AG10803 (cell line): ENCODE measurements around the gene PYDC2.

Experiments
- DNase-seq: peaks from one replicate; pipeline ENCODE4 v3.0.0; 2010; ENCODE audit warnings: low read depth
- H3K4me3 ChIP-seq: 2 replicates; pipeline ENCODE4 v1.5.1; 2011; ENCODE audit warnings: mild to moderate bottlenecking, low read length, control low read depth
- TF ChIP-seq, protein P1 (sequence below): conservative IDR thresholded peaks from 2 replicates; pipeline ENCODE4 v1.5.1; 2011; ENCODE audit warnings: mild to moderate bottlenecking, low read length, control low read depth, inconsistent platforms

Gene PYDC2

DNA sequence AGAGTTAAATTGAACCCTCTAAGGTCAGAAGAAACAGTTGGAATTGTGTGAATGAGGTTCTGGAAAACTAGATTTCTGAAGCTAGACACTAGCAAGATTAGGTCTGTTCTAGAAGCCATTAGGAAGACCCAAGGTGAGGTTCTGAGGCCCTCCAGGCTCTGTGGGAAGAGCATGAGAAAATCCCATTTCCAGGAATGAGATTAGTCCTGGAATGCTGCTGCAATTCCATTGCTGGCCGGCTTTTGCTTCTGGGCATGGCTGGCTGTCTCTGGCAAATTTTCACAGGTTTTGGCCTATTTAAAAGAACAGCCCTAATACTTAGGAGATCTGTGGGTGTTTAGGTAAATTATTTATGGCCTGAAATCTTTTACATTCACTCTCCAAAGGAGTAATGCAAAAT is 26.9 kb upstream of the PYDC2 start:
- TF ChIP-seq, protein P1, sequence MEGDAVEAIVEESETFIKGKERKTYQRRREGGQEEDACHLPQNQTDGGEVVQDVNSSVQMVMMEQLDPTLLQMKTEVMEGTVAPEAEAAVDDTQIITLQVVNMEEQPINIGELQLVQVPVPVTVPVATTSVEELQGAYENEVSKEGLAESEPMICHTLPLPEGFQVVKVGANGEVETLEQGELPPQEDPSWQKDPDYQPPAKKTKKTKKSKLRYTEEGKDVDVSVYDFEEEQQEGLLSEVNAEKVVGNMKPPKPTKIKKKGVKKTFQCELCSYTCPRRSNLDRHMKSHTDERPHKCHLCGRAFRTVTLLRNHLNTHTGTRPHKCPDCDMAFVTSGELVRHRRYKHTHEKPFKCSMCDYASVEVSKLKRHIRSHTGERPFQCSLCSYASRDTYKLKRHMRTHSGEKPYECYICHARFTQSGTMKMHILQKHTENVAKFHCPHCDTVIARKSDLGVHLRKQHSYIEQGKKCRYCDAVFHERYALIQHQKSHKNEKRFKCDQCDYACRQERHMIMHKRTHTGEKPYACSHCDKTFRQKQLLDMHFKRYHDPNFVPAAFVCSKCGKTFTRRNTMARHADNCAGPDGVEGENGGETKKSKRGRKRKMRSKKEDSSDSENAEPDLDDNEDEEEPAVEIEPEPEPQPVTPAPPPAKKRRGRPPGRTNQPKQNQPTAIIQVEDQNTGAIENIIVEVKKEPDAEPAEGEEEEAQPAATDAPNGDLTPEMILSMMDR: no peak
- H3K4me3 ChIP-seq: no peak overlapping the region
- no peak for DNase-seq

DNA sequence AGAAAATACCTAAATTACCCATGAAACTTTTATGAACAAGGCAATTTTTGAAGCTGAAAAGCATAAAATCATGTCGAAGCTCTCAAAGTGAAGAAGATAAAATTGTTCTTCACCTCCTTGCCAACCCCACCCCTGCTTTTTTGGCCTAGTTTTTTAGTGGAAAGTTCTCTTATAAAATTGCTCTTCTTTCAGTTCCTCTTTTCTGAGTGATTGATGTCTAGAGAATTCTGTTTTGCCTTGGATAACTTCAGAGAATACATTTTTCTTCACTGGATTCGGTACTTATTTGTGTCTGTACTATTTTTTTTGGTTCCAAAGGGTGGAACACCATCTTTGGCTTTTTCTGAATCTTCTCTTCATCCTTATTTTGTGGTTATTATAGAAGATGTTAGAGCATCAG is 25.0 kb upstream of the PYDC2 start:
- no peak overlapping the region for H3K4me3 ChIP-seq
- TF ChIP-seq, protein P1: no peak
- no peak for DNase-seq

DNA sequence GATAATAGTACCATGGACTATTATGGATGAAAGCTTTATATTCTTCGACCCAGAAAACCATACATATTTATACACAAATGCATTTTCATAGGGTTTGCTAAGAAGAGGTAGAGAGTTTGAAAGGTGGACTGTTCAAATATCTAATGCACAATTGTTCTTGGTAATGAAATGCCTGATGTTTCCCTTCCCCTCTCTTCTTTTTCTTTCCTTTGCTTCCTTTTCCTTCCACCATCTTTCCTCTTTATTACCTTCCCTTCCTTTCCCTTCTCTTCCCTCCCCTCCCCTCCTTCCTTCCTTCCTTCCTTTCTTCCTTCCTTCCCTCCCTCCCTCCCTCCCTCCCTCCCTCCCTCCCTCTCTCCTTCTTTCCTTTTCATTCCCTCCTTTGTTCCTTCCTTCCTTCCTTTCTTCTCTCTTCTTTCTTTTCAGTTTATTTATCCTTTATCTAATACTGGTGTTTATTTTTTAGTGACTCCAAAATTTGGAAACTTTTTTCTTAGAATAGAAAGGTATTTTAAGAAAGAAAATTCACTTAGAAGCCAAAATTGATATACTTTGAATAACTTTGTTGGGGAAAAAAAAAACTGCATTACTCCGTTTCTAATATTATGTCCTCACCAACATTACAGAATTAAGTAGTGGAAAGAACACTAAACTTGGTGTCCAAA is 22.7 kb upstream of the PYDC2 start:
- H3K4me3 ChIP-seq: no peak overlapping the region
- DNase-seq: no peak
- TF ChIP-seq, protein P1: no peak

DNA sequence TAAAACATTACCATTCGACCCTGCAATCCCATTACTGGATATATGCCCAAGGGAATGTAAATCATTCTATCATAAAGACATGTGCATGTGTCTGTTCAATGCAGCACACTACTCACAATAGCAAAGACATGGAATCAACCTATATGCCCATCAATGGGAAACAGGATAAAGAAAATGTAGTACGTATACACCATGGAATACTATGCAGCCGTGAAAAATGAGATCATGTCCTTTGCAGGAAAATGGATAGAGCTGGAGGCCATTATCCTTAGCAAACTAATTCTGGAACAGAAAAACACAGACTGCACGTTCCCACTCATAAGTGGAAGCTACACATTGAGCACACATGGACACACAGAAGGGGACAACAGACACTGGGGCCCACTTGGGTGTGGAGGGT is 20.4 kb upstream of the PYDC2 start:
- no peak for DNase-seq
- H3K4me3 ChIP-seq: no peak overlapping the region
- TF ChIP-seq, protein P1: no peak

DNA sequence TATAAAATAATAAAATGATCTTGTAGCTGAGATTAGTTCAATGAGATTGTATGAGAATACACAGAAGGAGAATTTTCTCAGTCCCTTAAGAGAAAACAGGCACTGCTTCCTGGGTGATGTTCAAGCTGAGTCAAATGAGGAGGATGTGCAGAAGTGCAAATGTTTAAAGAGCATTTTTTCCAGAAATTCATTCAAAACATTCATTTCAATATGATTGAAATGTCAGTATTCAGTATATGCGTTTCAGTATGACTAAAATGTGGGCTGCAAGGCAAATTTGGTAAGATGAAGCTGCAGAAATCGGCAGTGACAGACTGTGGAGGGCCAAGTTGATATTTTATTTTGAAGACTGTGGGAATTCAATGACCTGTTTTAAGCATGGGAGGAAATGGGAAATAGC is 19.3 kb upstream of the PYDC2 start:
- TF ChIP-seq, protein P1: no peak
- no peak overlapping the region for H3K4me3 ChIP-seq
- no peak for DNase-seq

DNA sequence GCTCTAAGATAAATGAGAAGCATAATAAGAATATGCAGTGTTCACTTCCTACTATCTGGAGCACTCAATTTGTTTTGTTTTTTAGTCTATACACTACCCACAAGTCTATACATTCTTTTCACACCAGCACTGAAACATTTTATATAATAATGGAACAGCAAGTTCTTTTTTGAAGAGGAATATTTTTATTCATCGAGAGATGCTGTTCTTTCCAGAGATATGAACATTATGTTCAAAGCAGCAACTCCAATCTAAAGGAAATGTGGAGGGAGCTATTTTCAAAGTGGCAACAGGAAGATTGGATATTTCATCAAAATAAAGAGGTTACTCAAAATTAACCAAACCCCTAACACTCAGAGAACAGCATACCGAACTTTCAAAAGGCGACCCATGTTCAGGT is 16.4 kb upstream of the PYDC2 start:
- DNase-seq: no peak
- TF ChIP-seq, protein P1: no peak
- no peak overlapping the region for H3K4me3 ChIP-seq

DNA sequence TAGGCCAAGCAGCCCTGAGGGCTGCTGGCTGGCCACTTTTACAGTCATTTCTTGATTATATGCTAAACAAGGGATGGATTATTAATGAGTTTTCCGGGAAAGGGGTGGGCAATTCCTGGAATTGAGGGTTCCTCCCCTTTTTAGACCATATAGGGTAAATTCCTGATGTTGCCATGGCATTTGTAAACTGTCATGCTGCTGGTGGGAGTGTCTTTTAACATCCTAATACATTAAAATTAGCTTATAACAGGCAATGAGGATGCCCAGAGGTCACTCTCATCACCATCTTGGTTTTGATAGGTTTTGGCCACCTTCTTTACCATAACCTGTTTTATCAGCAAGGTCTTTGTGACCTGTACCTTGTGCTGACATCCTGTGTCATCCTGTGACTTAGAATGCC is 11.7 kb upstream of the PYDC2 start:
- no peak for DNase-seq

More for the DNA sequence above, 11.7 kb upstream of the PYDC2 start:
- H3K4me3 ChIP-seq: no peak overlapping the region
- TF ChIP-seq, protein P1: no peak
